ENCODE data around the gene ALPK3. TPM values are rescaled to one million over a fixed set of nuclear protein-coding genes. Genes with fewer than 3 reads are reported as not detected.
A peak's percentile ranks its signal among the peaks of the same experiment; 100 is the strongest.

The ALPK3 gene
- total RNA-seq, 1 donor from 2014 or later = 2.5 TPM

DNA sequence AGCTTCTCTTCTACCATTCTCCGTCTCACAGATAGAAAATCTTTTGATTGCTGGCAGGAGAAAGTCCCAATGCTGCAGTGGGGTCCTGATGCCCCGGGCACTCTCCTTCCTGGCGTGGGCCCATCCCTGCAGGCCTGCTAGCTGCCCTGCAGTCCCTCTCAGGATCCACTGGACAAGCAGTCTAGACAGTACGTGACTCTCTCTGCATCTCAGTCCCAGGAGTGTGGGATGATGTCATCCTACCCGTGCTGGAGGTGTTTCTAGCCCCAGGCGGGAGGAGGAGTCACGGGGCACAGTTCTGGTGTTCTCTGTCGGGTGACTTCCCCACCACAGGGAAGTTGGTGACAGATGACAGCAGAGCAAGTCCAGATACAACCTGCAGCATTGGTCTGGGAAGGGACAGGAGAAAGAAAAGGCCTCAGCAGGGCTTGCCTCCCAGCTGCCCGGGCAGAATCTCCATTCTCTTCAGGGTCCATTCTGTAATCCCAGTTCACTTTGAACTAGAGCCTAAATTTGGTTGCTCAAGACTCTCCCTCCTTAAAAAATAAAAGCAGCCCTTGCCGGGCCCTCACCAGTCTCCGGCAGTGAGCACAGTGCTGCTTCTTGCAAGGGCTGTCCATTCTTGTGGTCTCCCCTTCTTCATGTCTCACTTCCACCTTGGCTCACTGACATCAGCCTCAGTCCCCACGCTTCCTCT, 97.9 kb downstream of the ALPK3 start:
- H3K27me3 ChIP-seq = no peaks in the 10 kb centered on the region
- peak overlapping the region; percentile 84 for H3K27ac ChIP-seq
- no peaks in the 10 kb centered on the region for H3K9me3 ChIP-seq
- TF ChIP-seq POLR2A (IDR thresholded peaks at IDR 0.05) (no peak), POLR2AphosphoS5 (IDR thresholded peaks at IDR 0.05; ENCODE audit: insufficient read depth in 1 of 2, low read depth in 1 of 2) (peak; percentile 78 to 93)
- TF ChIP-seq, protein P1, sequence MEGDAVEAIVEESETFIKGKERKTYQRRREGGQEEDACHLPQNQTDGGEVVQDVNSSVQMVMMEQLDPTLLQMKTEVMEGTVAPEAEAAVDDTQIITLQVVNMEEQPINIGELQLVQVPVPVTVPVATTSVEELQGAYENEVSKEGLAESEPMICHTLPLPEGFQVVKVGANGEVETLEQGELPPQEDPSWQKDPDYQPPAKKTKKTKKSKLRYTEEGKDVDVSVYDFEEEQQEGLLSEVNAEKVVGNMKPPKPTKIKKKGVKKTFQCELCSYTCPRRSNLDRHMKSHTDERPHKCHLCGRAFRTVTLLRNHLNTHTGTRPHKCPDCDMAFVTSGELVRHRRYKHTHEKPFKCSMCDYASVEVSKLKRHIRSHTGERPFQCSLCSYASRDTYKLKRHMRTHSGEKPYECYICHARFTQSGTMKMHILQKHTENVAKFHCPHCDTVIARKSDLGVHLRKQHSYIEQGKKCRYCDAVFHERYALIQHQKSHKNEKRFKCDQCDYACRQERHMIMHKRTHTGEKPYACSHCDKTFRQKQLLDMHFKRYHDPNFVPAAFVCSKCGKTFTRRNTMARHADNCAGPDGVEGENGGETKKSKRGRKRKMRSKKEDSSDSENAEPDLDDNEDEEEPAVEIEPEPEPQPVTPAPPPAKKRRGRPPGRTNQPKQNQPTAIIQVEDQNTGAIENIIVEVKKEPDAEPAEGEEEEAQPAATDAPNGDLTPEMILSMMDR (IDR thresholded peaks at IDR 0.05) = no peak
- no peak overlapping the region for H3K4me3 ChIP-seq
- peaks cover 53% of the 10 kb centered on the region for H3K4me1 ChIP-seq
- no peaks in the 10 kb centered on the region for H3K36me3 ChIP-seq
- intact Hi-C loops (cut with DNase I) = loop anchor here (5.0 kb wide), 1 partner anchor 48 kb away; no protein-coding TSS in a partner anchor
- peak in 1 of 2 donors; percentile 97 for DNase-seq (ENCODE audit: extremely low spot score in 2 of 2)

DNA sequence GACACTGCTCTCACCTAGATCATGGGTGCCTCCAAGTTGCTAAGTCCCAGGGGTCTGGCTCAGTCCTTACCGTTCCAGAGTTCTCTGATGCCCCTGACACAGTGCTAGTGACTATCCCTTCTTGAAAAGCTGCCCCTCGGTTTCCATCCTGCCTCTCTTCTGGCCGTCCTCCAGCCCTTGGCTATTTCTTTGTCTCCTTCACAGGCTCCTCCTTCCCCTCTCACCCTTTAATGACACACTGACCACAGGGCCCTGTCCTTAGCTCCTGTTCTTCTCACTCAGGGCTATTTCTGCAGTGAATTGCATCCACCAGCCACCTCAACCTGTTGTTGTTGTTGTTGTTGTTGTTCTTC, 98.4 kb downstream of the ALPK3 start:
- Histone ChIP-seq H3K9me3 (no peaks in the 10 kb centered on the region), H3K27me3 (no peaks in the 10 kb centered on the region), H3K27ac (peak overlapping the region; percentile 84), H3K36me3 (no peaks in the 10 kb centered on the region), H3K4me1 (peaks cover 47% of the 10 kb centered on the region), H3K4me3 (no peak overlapping the region)
- intact Hi-C loops (cut with DNase I) = loop anchor here (5.0 kb wide), 1 partner anchor 48 kb away; no protein-coding TSS in a partner anchor
- DNase-seq (ENCODE audit: extremely low spot score in 2 of 2) = no peak
- TF ChIP-seq, protein P1 (IDR thresholded peaks at IDR 0.05) = no peak
- no peak for TF ChIP-seq POLR2A (IDR thresholded peaks at IDR 0.05)
- TF ChIP-seq POLR2AphosphoS5 (IDR thresholded peaks at IDR 0.05; ENCODE audit: insufficient read depth in 1 of 2, low read depth in 1 of 2) = no peak

GRCh38 chr15:84917452-84917851, 100.3 kb downstream of the ALPK3 start:
- no peak for DNase-seq (ENCODE audit: extremely low spot score in 2 of 2)
- no peaks in the 10 kb centered on the region for H3K27me3 ChIP-seq
- H3K4me1 ChIP-seq = peaks cover 33% of the 10 kb centered on the region
- no peak overlapping the region for H3K4me3 ChIP-seq
- TF ChIP-seq, protein P1 (IDR thresholded peaks at IDR 0.05) = no peak
- TF ChIP-seq POLR2A (IDR thresholded peaks at IDR 0.05) (no peak), POLR2AphosphoS5 (IDR thresholded peaks at IDR 0.05; ENCODE audit: insufficient read depth in 1 of 2, low read depth in 1 of 2) (no peak)
- intact Hi-C loops (cut with DNase I) = loop anchor here (5.0 kb wide), 1 partner anchor 50 kb away; no protein-coding TSS in a partner anchor
- H3K9me3 ChIP-seq = no peaks in the 10 kb centered on the region
- H3K36me3 ChIP-seq = no peaks in the 10 kb centered on the region
- H3K27ac ChIP-seq = no peak overlapping the region

GRCh38 chr15:84919106-84919667, 102.0 kb downstream of the ALPK3 start:
- Histone ChIP-seq H3K4me1 (peaks cover 21% of the 10 kb centered on the region), H3K27me3 (no peaks in the 10 kb centered on the region), H3K27ac (no peak overlapping the region), H3K9me3 (no peaks in the 10 kb centered on the region), H3K4me3 (no peak overlapping the region), H3K36me3 (no peaks in the 10 kb centered on the region)
- intact Hi-C loops (cut with DNase I) = loop anchor here (5.0 kb wide), 1 partner anchor 52 kb away; no protein-coding TSS in a partner anchor
- TF ChIP-seq, protein P1 (IDR thresholded peaks at IDR 0.05) = no peak
- TF ChIP-seq POLR2AphosphoS5 (IDR thresholded peaks at IDR 0.05; ENCODE audit: insufficient read depth in 1 of 2, low read depth in 1 of 2) (no peak), POLR2A (IDR thresholded peaks at IDR 0.05) (no peak)
- no peak for DNase-seq (ENCODE audit: extremely low spot score in 2 of 2)

DNA sequence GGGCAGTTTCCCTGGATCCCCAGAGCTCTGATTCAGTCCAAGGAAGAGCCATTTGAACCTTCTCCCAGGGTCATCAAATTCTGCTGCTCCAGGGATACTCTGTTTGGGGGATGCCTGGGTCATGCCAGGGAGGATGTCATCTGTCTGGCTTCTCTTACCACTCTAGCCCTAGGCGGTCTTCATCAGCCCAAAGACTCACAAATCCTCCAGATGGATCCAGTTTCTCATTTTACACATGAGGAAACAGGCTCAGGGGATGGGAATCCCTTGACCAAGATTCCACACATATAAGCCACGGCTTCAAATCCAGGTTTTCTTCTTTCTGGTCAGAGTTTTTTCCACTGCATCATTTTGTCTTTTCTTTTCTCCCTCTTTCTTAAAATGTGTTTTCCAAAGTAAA, 104.0 kb downstream of the ALPK3 start:
- Histone ChIP-seq H3K9me3 (no peaks in the 10 kb centered on the region), H3K36me3 (no peaks in the 10 kb centered on the region), H3K27me3 (no peaks in the 10 kb centered on the region), H3K4me1 (peaks cover 12% of the 10 kb centered on the region), H3K4me3 (no peak overlapping the region), H3K27ac (peak overlapping the region; percentile 72)
- DNase-seq (ENCODE audit: extremely low spot score in 2 of 2) = no peak
- TF ChIP-seq, protein P1 (IDR thresholded peaks at IDR 0.05) = no peak
- no peak for TF ChIP-seq POLR2AphosphoS5 (IDR thresholded peaks at IDR 0.05; ENCODE audit: insufficient read depth in 1 of 2, low read depth in 1 of 2)
- no peak for TF ChIP-seq POLR2A (IDR thresholded peaks at IDR 0.05)
- intact Hi-C loops (cut with DNase I) = loop anchor here (5.0 to 10.0 kb wide), 2 partner anchors 89 to 266 kb away; partner anchors contain the start of genes NMB and WDR73
